Activated naive CD4-positive, alpha-beta T cell treated with anti-CD3 and anti-CD28 coated beads, Interleukin-2, amount 50 U/mL, for 72 hours (primary cell): Measurements from ENCODE around the gene LMO3. TPM values are rescaled to one million over a fixed set of nuclear protein-coding genes. Genes with fewer than 3 reads are reported as not detected.

ENCODE experiments used
- ATAC-seq, 2 donors: fragments of 150-1000 bp; cut with Tn5 transposase; 2 replicates each; pipeline ENCODE4 v1.10.0; 2021; ENCODE audit warnings: mild to moderate bottlenecking in 2 of 2, moderate library complexity in 2 of 2
- DNase-seq, 2 donors: peaks; one replicate each; pipeline ENCODE4 v3.0.0; 2021 to 2022; ENCODE audit warnings: low spot score in 2 of 2
- H3K27ac Mint-ChIP-seq, 2 donors: one replicate each; pipeline ENCODE4 v1.8.0; 2022; ENCODE audit warnings: mild to moderate bottlenecking in 2 of 2, mixed read lengths in 2 of 2
- H3K36me3 Mint-ChIP-seq, 2 donors: one replicate each; pipeline ENCODE4 v1.8.0; 2022; ENCODE audit warnings: mixed read lengths in 2 of 2
- H3K9me3 Mint-ChIP-seq, 2 donors: one replicate each; pipeline ENCODE4 v1.8.0; 2022; ENCODE audit warnings: mixed read lengths in 2 of 2
- total RNA-seq, 2 donors: library from RNA; stranded (reverse); gene quantifications; one replicate each; pipeline ENCODE4 v1.2.3, GENCODE V29; 2022

Gene LMO3
- total RNA-seq, 2 donors from 2014 or later: not detected

- Mint-ChIP-seq H3K27ac (no peak overlapping the region), H3K36me3 (no peaks in the 10 kb centered on the region), H3K9me3 (peaks cover 4 to 5% of the 10 kb centered on the region in 2 donors)
- no peak for DNase-seq
- no peak for ATAC-seq
These were observed 82.0 kb downstream of the LMO3 start for GRCh38 chr12:16523951-16524331.

- H3K27ac Mint-ChIP-seq: no peak overlapping the region
- ATAC-seq (no peak), DNase-seq (no peak)
- H3K9me3 Mint-ChIP-seq: peaks cover 4 to 5% of the 10 kb centered on the region in 2 donors
- H3K36me3 Mint-ChIP-seq: no peaks in the 10 kb centered on the region
These were observed 82.5 kb downstream of the LMO3 start for GRCh38 chr12:16523284-16523950.

- ATAC-seq: no peak
- peaks cover 5 to 7% of the 10 kb centered on the region in 2 donors for H3K9me3 Mint-ChIP-seq
- no peak for DNase-seq
These were observed 85.6 kb downstream of the LMO3 start for GRCh38 chr12:16520328-16520727.

GRCh38 chr12:16515666-16516065, 90.3 kb downstream of the LMO3 start:
- Mint-ChIP-seq H3K27ac (no peak overlapping the region), H3K36me3 (no peaks in the 10 kb centered on the region), H3K9me3 (peaks cover 0 to 3% of the 10 kb centered on the region in 2 donors)
- ATAC-seq (no peak), DNase-seq (no peak)

More at GRCh38 chr12:16520328-16520727, 85.6 kb downstream of the LMO3 start:
- Mint-ChIP-seq H3K36me3 (no peaks in the 10 kb centered on the region), H3K27ac (no peak overlapping the region)

GRCh38 chr12:16513231-16513630, 92.7 kb downstream of the LMO3 start:
- no peak overlapping the region for H3K27ac Mint-ChIP-seq
- no peaks in the 10 kb centered on the region for H3K36me3 Mint-ChIP-seq
- ATAC-seq (no peak), DNase-seq (no peak)
- peaks cover 3 to 4% of the 10 kb centered on the region in 2 donors for H3K9me3 Mint-ChIP-seq

GRCh38 chr12:16509411-16509810, 96.6 kb downstream of the LMO3 start:
- ATAC-seq: no peak
- Mint-ChIP-seq H3K36me3 (no peaks in the 10 kb centered on the region), H3K9me3 (peaks cover 4 to 8% of the 10 kb centered on the region in 2 donors), H3K27ac (no peak overlapping the region)
- no peak for DNase-seq

- H3K36me3 Mint-ChIP-seq: no peaks in the 10 kb centered on the region
- no peak for DNase-seq
- ATAC-seq: no peak
- no peak overlapping the region for H3K27ac Mint-ChIP-seq
- peaks cover 4 to 17% of the 10 kb centered on the region in 2 donors for H3K9me3 Mint-ChIP-seq
These were observed 99.6 kb downstream of the LMO3 start for GRCh38 chr12:16506394-16506793.

- no peak for DNase-seq
- no peaks in the 10 kb centered on the region for H3K36me3 Mint-ChIP-seq
- no peak for ATAC-seq
- peaks cover 0 to 17% of the 10 kb centered on the region in 2 donors for H3K9me3 Mint-ChIP-seq
- no peak overlapping the region for H3K27ac Mint-ChIP-seq
These were observed 101.8 kb downstream of the LMO3 start for GRCh38 chr12:16504200-16504599.

- ATAC-seq: no peak
These were observed 106.4 kb downstream of the LMO3 start for GRCh38 chr12:16499611-16500010.

More at GRCh38 chr12:16499611-16500010, 106.4 kb downstream of the LMO3 start:
- H3K27ac Mint-ChIP-seq: no peak overlapping the region
- no peak for DNase-seq
- peaks cover 4 to 16% of the 10 kb centered on the region in 2 donors for H3K9me3 Mint-ChIP-seq
- no peaks in the 10 kb centered on the region for H3K36me3 Mint-ChIP-seq
